Osteoblast (primary cell): Measurements from ENCODE around the gene LHB. TPM values are rescaled to one million over a fixed set of nuclear protein-coding genes. Genes with fewer than 3 reads are reported as not detected.

Source experiments
- DNase-seq: peaks from one replicate; pipeline ENCODE4 v3.0.0; 2011; ENCODE audit warnings: low spot score, mixed read lengths; ENCODE audit not compliant: insufficient read length; ENCODE audit errors: missing footprints
- H2AFZ ChIP-seq: 2 replicates; pipeline ENCODE4 v1.6.0; 2011; ENCODE audit warnings: mild to moderate bottlenecking, low read length
- H3K27ac ChIP-seq: 2 replicates; pipeline ENCODE4 v1.5.1; 2011; ENCODE audit warnings: mild to moderate bottlenecking, low read depth, low read length, moderate library complexity
- H3K27me3 ChIP-seq: 2 replicates; pipeline ENCODE4 v1.6.0; 2012; ENCODE audit warnings: mild to moderate bottlenecking, control low read depth, inconsistent platforms, low read length, moderate library complexity; ENCODE audit not compliant: insufficient read depth
- H3K36me3 ChIP-seq: 2 replicates; pipeline ENCODE4 v1.5.1; 2011; ENCODE audit warnings: mild to moderate bottlenecking, low read length, control low read depth, moderate library complexity; ENCODE audit not compliant: insufficient read depth
- H3K4me1 ChIP-seq: 2 replicates; pipeline ENCODE4 v1.5.1; 2011; ENCODE audit warnings: mild to moderate bottlenecking, low read length, control low read depth, moderate library complexity; ENCODE audit not compliant: insufficient read depth
- H3K4me2 ChIP-seq: 2 replicates; pipeline ENCODE4 v1.6.0; 2011; ENCODE audit warnings: mild to moderate bottlenecking, low read length; ENCODE audit not compliant: insufficient read depth
- H3K4me3 ChIP-seq: fragments of 200-600 bp; sonication (generic); 3 replicates; pipeline ENCODE4 v1.5.1; 2012; ENCODE audit warnings: mild to moderate bottlenecking, low read length, inconsistent platforms; ENCODE audit not compliant: insufficient read depth
- H3K79me2 ChIP-seq: 2 replicates; pipeline ENCODE4 v1.6.0; 2012; ENCODE audit warnings: mild to moderate bottlenecking, low read length, control low read depth, inconsistent platforms; ENCODE audit not compliant: insufficient read depth
- H3K9me3 ChIP-seq: 2 replicates; pipeline ENCODE4 v1.5.1; 2011; ENCODE audit warnings: low read depth, low read length, control low read depth
- H4K20me1 ChIP-seq: 2 replicates; pipeline ENCODE4 v1.6.0; 2012; ENCODE audit warnings: mild to moderate bottlenecking, low read length, control low read depth; ENCODE audit not compliant: insufficient read depth
- total RNA-seq: library from RNA; depleted of rRNA; stranded (reverse); fragments of >200 nt; gene quantifications from 2 replicates; pipeline ENCODE4 v1.2.3, GENCODE V29; 2012
- TF ChIP-seq, protein P1 (sequence below): IDR thresholded peaks from 2 replicates; pipeline ENCODE4 v1.5.1; 2011; ENCODE audit warnings: mild to moderate bottlenecking, low read depth, low read length, moderate library complexity; ENCODE audit errors: extremely low read depth

Gene LHB
- total RNA-seq, 1 donor: not detected

DNA sequence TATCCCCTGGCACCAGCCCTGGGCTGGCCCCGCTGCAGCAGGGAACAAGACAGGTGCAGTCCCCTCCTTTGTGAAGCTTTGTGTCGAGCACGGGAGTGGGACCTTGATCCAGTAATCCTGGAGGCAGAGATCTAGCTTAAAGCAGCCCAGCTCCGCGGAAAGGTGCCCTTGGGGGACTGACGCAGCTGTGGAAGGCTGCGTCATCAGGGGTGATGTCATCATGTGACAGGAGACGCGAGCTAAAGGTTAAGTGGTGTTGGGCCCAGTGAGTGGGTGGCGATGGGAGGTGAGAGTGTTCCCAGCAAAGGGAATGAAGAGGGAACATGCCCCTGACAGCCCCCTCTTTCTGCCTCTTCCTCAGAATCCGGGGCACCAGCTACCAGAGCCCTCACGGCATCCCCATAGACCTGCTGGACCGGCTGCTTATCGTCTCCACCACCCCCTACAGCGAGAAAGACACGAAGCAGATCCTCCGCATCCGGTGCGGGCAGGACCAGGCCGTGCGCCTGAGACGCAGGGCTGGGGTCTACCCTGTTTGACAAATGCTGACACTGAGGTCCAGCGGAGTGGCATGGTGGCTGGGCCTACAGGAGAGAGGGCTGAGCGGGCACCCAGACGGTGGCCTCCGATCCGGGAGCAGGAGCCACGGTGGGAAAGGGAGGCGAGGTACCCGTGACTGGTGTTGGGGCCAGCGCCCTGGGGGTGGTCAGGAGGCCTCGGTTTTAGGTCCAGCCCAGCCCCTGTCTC, 2.6 kb downstream of the LHB start:
- H3K4me2 ChIP-seq: no peak overlapping the region
- peaks cover 38% of the 10 kb centered on the region for H3K36me3 ChIP-seq
- TF ChIP-seq, protein P1, sequence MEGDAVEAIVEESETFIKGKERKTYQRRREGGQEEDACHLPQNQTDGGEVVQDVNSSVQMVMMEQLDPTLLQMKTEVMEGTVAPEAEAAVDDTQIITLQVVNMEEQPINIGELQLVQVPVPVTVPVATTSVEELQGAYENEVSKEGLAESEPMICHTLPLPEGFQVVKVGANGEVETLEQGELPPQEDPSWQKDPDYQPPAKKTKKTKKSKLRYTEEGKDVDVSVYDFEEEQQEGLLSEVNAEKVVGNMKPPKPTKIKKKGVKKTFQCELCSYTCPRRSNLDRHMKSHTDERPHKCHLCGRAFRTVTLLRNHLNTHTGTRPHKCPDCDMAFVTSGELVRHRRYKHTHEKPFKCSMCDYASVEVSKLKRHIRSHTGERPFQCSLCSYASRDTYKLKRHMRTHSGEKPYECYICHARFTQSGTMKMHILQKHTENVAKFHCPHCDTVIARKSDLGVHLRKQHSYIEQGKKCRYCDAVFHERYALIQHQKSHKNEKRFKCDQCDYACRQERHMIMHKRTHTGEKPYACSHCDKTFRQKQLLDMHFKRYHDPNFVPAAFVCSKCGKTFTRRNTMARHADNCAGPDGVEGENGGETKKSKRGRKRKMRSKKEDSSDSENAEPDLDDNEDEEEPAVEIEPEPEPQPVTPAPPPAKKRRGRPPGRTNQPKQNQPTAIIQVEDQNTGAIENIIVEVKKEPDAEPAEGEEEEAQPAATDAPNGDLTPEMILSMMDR: no peak
- peaks cover 14% of the 10 kb centered on the region for H3K4me1 ChIP-seq
- H3K27me3 ChIP-seq: no peaks in the 10 kb centered on the region
- H3K27ac ChIP-seq: peak overlapping the region; percentile 30
- H3K4me3 ChIP-seq: no peak overlapping the region
- no peaks in the 10 kb centered on the region for H3K9me3 ChIP-seq
- H3K79me2 ChIP-seq: no peaks in the 10 kb centered on the region
- H2AFZ ChIP-seq: no peak overlapping the region
- DNase-seq: peak; percentile 93
- H4K20me1 ChIP-seq: no peaks in the 10 kb centered on the region

- Histone ChIP-seq H3K36me3 (peaks cover 51% of the 10 kb centered on the region), H3K9me3 (no peaks in the 10 kb centered on the region)
Measured at GRCh38 chr19:49011194-49011593, 5.7 kb downstream of the LHB start.

DNA sequence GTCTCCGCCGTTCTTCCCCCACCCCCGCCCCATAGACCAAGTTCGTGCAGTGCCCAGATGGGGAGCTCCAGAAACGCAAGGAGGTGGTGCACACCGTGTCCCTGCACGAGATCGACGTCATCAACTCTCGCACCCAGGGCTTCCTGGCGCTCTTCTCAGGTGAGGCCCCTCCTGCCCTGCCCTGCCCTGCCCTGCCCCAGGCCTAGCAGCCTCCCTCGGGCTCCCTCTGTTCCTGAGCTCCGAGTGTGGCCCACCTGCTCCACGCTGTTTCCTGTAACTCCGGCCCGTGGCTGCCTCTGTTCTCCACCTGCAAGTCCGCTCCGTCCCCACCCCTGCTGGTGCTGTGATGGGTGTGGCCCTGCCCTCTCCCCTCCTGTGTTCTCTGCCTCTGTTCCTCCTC, 6.4 kb downstream of the LHB start:
- Histone ChIP-seq H4K20me1 (no peaks in the 10 kb centered on the region), H3K27ac (no peak overlapping the region), H2AFZ (no peak overlapping the region), H3K36me3 (peaks cover 51% of the 10 kb centered on the region), H3K4me2 (no peak overlapping the region), H3K9me3 (no peaks in the 10 kb centered on the region), H3K4me3 (no peak overlapping the region), H3K27me3 (no peaks in the 10 kb centered on the region), H3K4me1 (no peaks in the 10 kb centered on the region), H3K79me2 (no peaks in the 10 kb centered on the region)
- DNase-seq: no peak
- TF ChIP-seq, protein P1: no peak

More at GRCh38 chr19:49011194-49011593, 5.7 kb downstream of the LHB start:
- Histone ChIP-seq H3K27me3 (no peaks in the 10 kb centered on the region), H3K4me3 (no peak overlapping the region), H3K27ac (no peak overlapping the region), H3K79me2 (no peaks in the 10 kb centered on the region), H3K4me2 (no peak overlapping the region), H3K4me1 (no peaks in the 10 kb centered on the region), H4K20me1 (no peaks in the 10 kb centered on the region), H2AFZ (no peak overlapping the region)
- DNase-seq: peak; percentile 9
- TF ChIP-seq, protein P1: no peak

GRCh38 chr19:49009828-49010227, 7.1 kb downstream of the LHB start:
- no peak overlapping the region for H3K4me2 ChIP-seq
- H3K4me3 ChIP-seq: no peak overlapping the region
- no peaks in the 10 kb centered on the region for H3K4me1 ChIP-seq
- peaks cover 51% of the 10 kb centered on the region for H3K36me3 ChIP-seq
- TF ChIP-seq, protein P1: no peak
- H4K20me1 ChIP-seq: no peaks in the 10 kb centered on the region
- H3K27me3 ChIP-seq: no peaks in the 10 kb centered on the region
- H3K79me2 ChIP-seq: no peaks in the 10 kb centered on the region
- no peak overlapping the region for H2AFZ ChIP-seq
- no peak overlapping the region for H3K27ac ChIP-seq
- no peaks in the 10 kb centered on the region for H3K9me3 ChIP-seq
- peak; percentile 8 for DNase-seq
